GM12873 (cell line): ENCODE measurements around the gene MUC6.

Experiments used
- CTCF ChIP-seq: IDR thresholded peaks from 2 replicates; pipeline ENCODE4 v1.5.1; 2012; ENCODE audit warnings: low read depth, mild to moderate bottlenecking, moderate library complexity, low read length, control low read depth; ENCODE audit not compliant: insufficient read depth; ENCODE audit errors: missing control alignments

Gene MUC6

GRCh38 chr11:1082346-1082727 is 45.8 kb upstream of the MUC6 start:
- TF ChIP-seq CTCF: no peak

DNA sequence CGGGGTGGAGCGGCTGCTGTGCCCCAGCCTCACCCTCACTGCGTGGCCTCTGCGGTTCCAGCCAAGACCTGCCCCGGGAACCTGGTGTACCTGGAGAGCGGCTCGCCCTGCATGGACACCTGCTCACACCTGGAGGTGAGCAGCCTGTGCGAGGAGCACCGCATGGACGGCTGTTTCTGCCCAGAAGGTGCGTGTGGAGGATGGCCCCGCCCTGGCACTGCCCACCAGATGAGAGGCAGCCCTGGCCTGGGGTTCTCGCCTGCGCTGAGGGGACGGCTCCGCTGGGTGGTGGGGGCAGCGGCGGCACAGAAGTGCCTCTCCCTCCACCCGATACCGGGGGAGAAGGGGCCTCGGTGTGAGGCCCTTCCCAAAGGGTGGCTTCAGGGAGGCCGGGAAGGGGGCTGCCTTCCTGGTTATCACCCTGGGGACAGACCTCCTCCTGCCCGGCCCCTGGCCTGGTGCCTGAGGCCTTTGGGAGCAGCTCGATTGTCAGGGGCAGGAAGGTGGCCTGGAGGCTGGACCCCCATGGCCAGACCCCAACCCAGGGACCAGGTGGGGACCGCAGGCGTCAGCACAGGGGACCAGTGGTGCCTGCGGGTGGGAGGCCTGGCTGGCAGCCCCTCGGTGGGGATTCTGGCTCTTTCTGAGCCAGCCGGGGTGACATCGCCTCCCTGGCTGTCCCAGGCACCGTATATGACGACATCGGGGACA is 45.2 kb upstream of the MUC6 start:
- no peak for TF ChIP-seq CTCF

DNA sequence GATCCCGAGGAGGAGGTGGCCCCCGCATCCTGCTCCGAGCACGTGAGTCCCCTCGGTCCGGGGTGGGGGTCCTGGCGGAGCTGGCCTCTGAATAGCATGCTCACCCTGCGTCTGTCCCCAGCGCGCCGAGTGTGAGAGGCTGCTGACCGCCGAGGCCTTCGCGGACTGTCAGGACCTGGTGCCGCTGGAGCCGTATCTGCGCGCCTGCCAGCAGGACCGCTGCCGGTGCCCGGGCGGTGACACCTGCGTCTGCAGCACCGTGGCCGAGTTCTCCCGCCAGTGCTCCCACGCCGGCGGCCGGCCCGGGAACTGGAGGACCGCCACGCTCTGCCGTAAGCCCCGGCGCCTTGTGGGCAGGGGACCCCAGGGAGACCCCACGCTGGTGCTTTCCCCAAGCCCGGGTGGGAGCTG is 41.7 kb upstream of the MUC6 start:
- no peak for TF ChIP-seq CTCF

GRCh38 chr11:1077417-1078119 is 41.0 kb upstream of the MUC6 start:
- TF ChIP-seq CTCF: no peak

DNA sequence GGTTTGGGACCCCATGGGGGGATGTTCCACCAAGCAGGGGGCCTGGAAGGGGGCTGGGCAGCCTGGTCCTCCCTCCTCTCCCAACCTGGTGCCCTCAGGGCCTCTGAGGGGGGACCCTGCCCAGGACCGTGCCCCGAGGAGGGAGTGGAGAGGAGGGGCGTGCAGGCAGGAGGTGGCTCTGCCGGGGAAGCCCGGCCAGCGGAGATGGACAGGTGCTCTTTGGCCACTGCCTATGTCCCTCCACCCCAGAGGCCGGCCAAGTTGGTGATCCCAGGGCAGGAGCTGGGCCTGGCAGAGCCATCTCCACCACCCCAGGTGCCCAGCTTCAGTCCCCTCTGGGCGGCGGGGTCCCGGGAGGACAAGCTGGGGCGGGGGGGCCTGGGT is 40.5 kb upstream of the MUC6 start:
- TF ChIP-seq CTCF: no peak

DNA sequence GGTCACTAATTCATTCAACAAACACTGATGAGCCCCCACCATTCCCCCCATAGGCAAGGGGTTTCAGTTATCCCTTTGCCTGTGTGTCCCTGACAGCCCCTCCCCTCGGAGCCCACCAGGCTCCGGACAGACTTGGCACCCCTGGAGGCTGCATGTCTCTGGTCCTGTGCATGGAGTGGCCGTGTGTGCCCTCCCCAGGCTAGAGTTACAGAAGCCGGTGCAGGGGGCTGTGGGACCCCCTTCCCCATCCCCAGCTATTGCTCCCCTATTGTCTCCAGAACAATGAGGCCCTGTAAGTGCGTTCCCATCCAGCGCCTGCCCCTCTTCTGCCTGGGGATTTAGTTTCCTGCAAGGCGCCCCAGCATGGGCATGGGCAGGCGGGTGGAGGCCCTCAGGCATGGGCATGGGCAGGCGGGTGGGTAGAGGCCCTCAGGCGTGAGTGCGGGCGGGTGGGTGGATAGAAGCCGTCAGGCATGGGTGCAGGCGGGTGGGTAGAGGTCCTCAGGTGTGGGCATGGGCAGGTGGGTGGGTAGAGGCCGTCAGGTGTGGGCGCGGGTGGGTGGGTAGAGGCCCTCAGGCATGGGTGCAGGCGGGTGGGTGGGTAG is 39.6 kb upstream of the MUC6 start:
- no peak for TF ChIP-seq CTCF

GRCh38 chr11:1075341-1075911 is 38.9 kb upstream of the MUC6 start:
- TF ChIP-seq CTCF: no peak
